OCI-LY1 (cell line): ENCODE results near the gene DAAM2.

Source experiments
- EZH2 ChIP-seq: fragments of 200-600 bp; sonication (generic), shearing (Covaris generic); IDR thresholded peaks from 2 replicates; pipeline ENCODE4 v1.8.0; 2017; ENCODE audit warnings: borderline replicate concordance, mixed run types, mild to moderate bottlenecking, antibody characterized with exemption, low read length, moderate library complexity, mixed read lengths
- TF ChIP-seq, protein P1 (sequence below): fragments of 200-600 bp; sonication (generic), shearing (Covaris generic); IDR thresholded peaks from 2 replicates; pipeline ENCODE4 v1.5.1; 2017; ENCODE audit warnings: mild to moderate bottlenecking, antibody characterized with exemption, low read length, moderate library complexity, mixed read lengths

DNA sequence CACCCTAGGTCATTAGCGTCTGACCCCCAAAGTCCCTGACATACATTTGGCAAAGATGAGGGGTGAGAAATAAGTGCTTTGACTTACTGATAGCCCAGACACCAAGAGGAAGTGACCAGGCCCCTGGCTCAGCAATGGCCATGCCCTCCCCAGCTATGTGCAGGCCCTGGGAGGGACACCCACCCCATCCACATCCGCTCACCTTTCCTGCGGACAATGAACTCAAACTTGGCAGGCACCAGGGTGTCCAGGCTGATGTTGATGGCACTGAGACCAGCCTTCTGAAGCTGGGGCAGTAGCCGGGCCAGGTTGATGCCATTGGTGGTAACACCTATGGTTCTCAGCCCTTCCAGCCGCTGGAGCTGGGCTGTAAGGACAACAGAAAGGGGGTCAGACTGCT is 123.7 kb downstream of the DAAM2 start:
- TF ChIP-seq, protein P1, sequence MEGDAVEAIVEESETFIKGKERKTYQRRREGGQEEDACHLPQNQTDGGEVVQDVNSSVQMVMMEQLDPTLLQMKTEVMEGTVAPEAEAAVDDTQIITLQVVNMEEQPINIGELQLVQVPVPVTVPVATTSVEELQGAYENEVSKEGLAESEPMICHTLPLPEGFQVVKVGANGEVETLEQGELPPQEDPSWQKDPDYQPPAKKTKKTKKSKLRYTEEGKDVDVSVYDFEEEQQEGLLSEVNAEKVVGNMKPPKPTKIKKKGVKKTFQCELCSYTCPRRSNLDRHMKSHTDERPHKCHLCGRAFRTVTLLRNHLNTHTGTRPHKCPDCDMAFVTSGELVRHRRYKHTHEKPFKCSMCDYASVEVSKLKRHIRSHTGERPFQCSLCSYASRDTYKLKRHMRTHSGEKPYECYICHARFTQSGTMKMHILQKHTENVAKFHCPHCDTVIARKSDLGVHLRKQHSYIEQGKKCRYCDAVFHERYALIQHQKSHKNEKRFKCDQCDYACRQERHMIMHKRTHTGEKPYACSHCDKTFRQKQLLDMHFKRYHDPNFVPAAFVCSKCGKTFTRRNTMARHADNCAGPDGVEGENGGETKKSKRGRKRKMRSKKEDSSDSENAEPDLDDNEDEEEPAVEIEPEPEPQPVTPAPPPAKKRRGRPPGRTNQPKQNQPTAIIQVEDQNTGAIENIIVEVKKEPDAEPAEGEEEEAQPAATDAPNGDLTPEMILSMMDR = no peak
- TF ChIP-seq EZH2 = no peak
